Right ventricle myocardium superior (tissue), 1 donor: ENCODE results near the gene CFAP20DC. TPM values are rescaled to one million over a fixed set of nuclear protein-coding genes. Genes with fewer than 3 reads are reported as not detected.

ENCODE experiments used
- ATAC-seq: fragments of 200-7000 bp; cut with Tn5 transposase; one replicate; pipeline ENCODE4 v1.9.1; 2020; ENCODE audit warnings: mild to moderate bottlenecking; ENCODE audit not compliant: poor library complexity
- DNase-seq: peaks from one replicate; pipeline ENCODE4 v3.0.0-alpha.2; 2020
- intact Hi-C: fragments of 100-400 bp; cut with DNase I; formaldehyde crosslinking; loops from one replicate; pipeline ENCODE4 v1.11.2; 2022
- total RNA-seq: library from RNA; stranded (reverse); fragmentation: NEBNext Ultra II Directional; extraction: Animal tissue kit (Norgen Biotek cat#: 25700); gene quantifications from one replicate; pipeline ENCODE4 v1.2.1, GENCODE V29; 2021
- donor health status: DM: no; HTN: yes; CAD: no; lungs with severe emphysema.

The CFAP20DC gene
- total RNA-seq, 1 donor from 2014 or later, result 0.22 TPM

DNA sequence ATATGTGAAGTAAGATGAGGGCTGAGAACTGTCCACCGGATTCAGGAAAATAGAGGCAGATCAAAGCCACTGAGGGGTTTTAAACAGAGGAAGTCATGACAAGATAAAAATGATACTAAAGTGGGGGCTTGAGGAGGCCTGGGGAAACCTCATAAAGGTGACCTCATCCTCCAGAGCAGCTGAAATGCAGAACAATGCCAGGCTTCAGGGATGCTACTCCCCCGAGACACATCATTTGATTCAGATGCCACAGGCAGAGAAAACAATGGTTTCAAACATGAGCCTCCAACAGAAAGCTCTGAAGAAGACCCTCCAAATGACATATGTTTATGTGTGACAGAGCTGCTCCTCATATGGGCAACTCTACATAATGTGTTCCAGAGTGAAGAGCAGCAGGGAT, 6.4 kb downstream of the CFAP20DC start:
- intact Hi-C loops, result no loop called here
- ATAC-seq, result no peak
- no peak for DNase-seq

DNA sequence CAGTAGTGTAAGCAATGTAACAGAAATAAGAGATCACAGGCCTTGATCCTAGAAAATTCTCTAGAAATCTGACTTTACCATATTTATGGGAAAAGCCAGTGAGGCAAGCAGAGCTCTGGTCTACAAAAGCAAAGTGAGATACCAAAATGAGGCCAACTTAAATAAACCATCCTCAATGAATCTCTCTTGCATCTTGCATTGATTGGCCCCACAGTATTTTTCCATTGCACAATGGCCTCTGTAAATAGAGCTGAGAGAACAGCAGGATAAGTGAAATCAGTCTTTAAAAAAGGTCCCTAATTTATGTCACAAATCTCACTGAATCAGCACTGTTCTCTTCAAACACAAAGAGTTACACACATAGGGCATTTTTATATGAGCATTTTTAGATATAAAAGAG, 8.9 kb downstream of the CFAP20DC start:
- intact Hi-C loops, result no loop called here
- DNase-seq, result no peak
- no peak for ATAC-seq

DNA sequence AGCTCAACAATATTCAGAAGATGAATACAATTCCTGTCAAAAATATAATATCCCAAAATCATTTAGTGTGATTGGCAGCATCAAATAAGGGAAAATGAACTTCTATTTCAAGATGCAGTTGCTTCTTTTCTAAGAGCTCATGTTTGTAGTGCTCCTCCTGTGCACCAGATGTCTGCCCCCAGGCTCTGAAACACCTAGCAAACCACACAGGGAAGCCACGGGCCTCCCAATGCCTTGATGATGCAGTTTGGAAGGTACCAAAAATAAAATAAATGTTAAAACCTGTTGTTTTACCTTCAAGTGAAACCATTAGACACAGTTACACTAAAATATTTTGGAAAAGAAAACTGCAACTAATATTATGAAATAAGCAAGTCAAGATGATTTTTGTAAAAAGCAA, 22.2 kb downstream of the CFAP20DC start:
- intact Hi-C loops, result no loop called here
- ATAC-seq (no peak), DNase-seq (no peak)

DNA sequence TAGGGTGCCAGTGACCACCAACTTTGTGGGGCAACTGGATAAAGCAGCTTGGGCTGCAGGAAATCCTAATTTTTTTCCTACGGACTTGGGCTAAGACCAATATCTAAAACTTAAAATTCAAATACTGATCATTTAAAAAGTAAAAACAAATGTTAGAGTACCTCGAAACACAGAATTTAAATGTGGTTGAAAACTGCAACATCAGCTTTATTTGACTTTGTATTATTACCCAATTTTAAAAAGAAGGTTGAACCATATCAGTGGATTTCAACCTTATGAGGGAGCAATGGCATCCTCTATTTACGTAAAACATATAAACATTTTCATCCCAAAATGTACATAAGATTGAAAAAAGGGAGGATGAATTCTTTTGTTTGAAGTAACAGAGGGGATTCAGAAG, 26.2 kb downstream of the CFAP20DC start:
- no peak for ATAC-seq
- intact Hi-C loops, result no loop called here
- no peak for DNase-seq

DNA sequence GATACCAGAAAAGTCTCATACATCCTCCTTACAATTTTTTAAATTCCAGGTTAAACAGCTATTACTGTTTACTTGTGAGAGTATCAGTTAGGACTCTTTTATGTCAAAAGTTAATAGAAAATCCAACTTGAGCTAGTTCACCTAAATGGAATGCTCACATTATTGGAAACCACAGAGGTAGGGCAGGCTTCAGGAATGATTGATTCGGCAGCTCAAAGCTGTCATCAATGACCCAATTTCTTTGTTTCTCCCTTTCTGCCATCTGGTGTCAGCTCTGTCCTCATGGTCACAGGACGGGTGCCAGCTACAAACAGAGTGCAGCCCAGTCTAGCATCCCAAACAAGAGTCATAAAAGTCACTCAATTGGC, 32.2 kb downstream of the CFAP20DC start:
- ATAC-seq, result no peak
- intact Hi-C loops, result no loop called here
- no peak for DNase-seq

DNA sequence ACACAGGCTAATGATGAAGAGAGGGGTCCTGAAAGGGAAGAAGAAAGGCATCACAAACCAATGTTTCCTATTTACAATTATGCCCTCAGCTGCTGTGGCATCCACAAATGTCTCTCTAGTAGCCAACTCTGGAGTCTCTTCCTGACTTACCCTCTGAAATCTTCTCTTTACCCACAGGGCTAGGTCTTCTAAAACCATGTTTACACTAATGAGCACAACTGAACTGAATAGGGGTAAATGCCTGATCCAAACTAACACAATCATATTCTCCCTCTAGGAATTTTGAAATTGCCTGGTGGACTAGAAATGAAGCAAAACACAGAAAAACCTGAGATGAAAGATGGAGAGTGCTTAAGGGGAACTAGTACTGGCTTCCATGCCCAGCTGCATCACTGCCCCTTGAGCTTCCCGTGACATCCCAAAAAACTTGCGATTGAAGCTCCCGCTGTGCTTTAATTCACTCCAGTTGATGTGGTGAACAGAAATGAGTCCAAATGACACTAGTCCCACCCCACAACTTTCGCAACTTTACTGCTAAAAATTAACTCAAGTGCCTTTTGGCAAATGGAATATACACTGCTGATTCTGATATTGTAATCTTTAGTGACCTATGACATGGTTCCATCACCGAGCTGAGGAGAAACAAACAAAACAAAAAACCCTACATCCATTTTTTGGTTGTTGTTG, 32.8 kb downstream of the CFAP20DC start:
- no peak for ATAC-seq

DNA sequence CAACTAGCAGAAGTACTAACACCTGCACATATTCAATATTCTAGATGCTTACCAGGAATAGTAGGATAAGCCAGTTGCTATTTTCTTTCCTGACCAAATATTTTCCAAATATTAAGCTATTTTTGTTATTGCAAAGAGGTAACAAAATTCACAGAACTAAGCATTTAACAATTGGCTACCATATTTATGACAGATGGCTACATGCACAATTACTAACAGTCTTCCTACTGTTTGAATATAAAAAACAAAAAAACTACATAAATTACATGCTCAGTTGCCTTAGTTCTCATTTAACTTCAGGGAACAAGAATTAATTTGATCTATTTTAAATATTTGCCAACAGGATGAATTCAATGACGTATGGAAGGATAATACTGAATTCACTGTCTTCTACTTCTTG, 36.2 kb downstream of the CFAP20DC start:
- ATAC-seq (no peak), DNase-seq (no peak)
- intact Hi-C loops, result no loop called here

More for the DNA sequence above, 32.8 kb downstream of the CFAP20DC start:
- intact Hi-C loops, result no loop called here
- no peak for DNase-seq

DNA sequence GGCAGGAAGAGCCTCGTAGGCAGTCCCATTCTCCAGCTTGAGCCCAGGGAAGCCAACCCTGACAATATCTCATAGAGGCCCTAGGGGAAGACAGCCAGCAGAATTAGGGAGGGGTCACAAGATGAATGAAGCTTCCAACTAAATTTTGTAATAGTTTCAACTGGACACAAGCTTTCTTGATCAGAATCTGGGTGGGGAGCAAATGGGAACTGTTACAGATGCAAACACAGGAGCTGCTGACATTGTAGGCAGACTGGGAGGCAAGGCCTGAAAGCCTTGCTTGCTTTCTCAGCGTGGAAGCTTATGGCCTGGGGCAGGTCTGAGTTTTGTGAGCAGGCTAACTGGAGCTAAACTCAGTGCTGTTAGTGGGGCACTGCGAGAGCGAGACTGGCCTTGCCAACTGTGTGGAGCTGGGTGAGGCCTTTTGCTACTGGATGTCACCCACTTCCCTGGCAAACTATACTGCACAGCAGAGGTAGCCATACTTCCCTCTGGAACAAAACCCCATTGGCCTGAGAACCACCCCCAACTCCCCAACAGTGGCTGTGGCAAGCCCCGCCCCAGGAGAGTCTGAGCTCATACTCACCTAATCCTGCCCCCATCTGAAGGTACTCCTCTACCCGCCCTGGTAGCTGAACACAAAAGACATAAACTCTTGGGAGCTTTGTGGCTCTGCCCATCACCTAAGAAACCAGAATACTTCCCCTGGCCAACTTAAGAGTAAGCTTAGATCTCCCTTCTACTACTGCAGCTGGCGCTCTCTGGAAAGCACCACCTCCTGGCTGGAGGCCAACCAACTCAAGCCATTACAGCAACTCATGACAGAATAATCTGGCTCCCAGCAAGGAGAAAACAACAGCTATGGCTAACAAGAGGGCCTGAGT, 42.9 kb downstream of the CFAP20DC start:
- DNase-seq (peak; percentile 59), ATAC-seq (no peak)
- intact Hi-C loops, result no loop called here

DNA sequence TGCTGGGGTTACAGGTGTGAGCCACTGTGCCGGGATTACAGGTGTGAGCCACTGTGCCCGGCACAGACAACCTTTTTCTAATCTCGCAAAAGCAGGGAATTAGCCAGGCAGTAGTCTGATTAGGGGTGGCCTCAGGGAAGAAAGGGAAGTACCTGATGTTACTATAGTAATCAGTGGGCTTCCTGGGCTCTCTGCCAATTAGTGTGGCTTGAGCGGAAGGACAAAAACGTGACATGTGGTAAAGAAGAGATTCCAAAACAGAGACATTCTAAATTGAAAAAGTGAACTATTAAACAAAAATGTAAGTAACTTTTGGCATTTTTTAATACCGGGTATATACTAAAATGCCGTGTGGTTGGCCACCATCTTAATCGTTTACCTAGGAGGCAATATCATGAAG, 48.1 kb downstream of the CFAP20DC start:
- intact Hi-C loops, result no loop called here
- no peak for DNase-seq
- ATAC-seq, result no peak

DNA sequence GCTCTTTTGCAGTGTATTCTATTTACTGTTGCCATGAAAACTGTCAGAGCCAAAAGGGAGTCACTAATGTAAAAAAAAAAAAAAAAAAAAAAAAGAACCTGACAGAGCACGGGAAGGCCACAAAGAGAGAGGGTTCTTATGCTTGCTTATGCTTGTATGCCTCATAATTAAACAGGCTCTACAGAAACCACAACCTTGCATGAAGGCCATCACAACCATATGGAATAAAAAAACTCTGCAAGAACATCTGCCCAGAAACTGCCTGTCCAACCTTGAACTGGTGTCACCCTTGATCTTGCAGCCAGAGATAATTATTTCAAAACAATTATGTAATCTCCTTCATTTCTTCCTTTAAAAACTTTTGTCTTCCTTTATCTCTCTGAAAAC, 50.1 kb downstream of the CFAP20DC start:
- intact Hi-C loops, result no loop called here
- no peak for ATAC-seq
- DNase-seq, result no peak

DNA sequence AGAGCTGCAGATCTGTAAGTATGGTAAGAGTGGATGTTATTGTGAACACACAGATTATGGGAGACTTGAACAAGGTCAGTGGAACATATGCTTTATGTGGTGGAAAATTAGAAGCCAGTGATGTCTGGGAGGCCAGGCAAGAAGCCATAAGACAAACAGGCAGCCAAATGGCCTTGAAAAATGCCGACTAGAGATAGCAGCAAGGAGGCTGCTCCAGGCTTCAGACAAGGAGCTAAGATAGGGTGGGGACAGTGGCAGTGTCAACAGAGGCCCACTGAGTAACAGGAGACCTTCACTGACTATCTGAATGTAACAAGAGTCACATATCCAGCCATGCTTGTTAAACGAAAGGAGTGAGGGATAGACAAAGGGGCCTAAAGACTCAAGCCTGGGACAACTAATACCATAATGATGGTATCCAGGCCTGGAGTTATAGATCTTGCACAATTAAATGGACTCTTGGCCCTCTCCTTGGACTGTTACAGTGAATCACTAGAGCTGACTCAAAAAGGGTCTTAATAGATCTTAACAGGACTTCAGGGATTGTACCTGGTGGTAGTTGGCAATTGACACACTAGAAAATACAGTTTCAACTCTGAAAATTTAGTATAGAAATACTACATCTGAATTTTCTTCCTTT, 50.6 kb downstream of the CFAP20DC start:
- DNase-seq (no peak), ATAC-seq (no peak)
- intact Hi-C loops, result no loop called here

DNA sequence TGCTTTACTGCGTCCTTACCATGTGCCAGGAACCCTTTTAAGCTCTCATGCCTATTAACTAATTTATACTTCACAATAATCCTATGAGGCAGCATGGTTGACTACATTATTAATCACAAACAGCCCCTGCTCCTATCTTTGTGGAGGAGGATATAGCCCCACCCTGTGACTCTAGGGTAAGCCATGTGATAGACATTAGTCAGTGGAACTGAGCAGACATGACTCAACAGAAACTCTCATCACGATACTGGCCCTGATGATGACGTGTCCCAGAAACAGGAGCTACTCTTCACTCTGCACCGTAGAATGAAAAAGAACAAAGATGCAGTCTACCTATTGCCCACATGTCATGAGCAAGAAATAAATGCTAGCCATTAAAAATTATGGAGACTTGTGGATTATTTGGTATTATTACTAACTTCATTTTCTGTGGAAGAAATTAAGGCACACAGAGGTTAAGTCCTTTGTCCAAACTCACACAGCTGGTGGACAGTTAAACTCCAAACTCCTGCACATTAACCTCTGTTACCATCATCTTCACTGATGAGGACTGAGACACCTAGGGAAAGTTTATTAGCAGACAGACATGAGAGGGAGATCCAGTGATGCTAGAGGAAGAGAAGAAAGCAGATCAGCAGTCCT, 51.2 kb downstream of the CFAP20DC start:
- DNase-seq, result no peak
- ATAC-seq, result no peak
- intact Hi-C loops, result no loop called here

DNA sequence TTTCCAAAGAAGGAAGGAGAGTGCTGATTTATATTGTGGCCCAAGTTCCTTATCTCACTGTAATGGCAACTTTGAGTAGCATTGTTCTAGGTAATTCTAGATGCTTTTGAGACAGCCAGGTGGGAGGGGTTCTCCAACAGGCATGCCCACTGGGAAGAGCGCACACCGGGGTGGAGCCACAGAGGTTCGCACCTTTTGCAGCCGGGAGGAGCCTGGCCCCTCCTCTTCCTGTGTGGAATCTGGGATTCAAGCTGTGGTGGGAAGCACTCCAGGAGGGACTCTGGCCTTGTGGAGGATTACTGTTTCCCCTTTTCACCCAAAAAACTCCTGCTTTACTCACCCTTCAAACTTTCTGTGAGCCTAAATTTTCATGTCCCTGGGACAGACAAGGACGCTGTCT, 53.1 kb downstream of the CFAP20DC start:
- intact Hi-C loops, result no loop called here
- ATAC-seq (no peak), DNase-seq (no peak)

DNA sequence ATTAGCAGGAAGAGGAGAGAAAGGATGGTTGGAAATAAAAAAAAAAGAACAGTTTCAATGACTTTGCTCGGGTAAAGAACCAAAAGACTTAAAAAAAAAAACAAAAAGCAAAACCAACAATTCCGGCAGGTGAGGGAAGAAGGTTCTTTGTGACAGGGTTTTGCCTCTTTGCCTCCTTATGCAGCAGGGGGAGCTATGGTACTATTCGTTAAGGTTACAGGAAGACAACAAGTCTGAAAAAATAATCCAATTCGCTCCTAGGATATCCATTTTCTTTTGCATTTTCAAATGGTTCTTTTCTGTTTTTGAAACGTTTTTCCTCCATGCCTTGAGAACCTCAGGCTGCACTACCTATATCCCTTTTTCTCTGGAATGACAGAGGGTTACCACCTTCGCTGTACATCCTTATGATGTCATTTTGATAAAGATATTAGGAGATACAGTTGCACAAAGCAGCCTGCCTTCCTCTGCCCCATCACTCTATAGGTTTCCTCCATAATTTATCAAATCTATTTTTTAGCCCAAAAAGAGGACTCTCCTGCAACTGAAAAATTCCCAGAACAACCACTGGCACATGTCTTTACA, 55.0 kb downstream of the CFAP20DC start:
- DNase-seq (no peak), ATAC-seq (peak; percentile 53)
- intact Hi-C loops, result no loop called here

DNA sequence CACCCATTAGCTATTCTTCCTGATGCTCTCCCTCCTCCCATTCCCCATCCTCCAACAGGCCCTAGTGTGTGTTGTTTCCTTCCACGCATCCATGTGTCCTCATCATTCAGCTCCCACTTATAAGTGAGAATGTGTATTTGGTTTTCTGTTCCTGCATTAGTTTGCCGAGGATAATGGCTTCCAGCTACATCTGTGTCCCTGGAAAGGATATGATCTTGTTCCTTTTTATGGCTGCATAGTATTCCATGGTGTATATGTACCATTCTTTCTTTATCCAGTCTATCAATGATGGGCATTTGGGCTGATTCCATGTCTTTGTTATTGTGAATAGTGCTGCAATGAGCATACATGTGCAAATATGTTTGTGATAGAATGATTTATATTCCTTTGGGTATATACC, 56.3 kb downstream of the CFAP20DC start:
- intact Hi-C loops, result no loop called here
- DNase-seq (no peak), ATAC-seq (no peak)

DNA sequence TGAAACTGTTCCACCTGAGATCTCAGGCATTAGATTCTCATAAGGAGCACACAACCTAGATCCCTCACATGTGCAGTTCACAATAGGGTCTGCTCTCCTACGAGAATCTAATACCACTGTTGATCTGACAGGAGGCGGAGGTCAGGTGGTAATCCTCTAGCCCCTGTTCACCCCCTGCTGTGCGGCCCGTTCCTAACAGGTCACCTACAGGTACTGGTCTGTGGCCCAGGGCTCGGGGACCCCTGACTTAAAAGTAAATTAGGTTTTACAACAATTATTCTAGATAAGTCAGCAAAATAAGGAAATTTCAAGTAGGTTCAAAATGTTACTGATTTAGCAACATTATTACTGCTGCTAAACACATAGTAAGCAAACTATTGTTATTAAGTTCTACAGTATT, 58.2 kb downstream of the CFAP20DC start:
- intact Hi-C loops, result no loop called here
- ATAC-seq (no peak), DNase-seq (peak; percentile 41)

DNA sequence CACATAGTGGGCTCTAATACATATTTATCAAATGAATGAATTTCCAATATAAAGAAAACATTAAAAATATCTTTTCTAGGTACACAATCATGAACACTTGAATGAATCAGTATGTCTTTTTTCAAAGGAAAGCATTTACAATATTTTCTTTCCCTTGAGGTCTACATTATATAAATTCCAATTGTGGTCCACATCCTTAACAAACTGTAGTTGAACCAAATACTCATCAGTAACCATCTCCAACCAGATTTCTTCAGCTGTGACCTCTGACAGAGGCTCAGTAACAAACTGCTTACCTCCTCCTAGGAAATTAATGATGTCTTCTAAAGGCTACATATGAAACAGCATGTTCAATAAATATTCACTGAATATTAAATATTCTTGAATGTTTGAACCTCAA, 58.8 kb downstream of the CFAP20DC start:
- intact Hi-C loops, result no loop called here
- no peak for DNase-seq
- no peak for ATAC-seq

DNA sequence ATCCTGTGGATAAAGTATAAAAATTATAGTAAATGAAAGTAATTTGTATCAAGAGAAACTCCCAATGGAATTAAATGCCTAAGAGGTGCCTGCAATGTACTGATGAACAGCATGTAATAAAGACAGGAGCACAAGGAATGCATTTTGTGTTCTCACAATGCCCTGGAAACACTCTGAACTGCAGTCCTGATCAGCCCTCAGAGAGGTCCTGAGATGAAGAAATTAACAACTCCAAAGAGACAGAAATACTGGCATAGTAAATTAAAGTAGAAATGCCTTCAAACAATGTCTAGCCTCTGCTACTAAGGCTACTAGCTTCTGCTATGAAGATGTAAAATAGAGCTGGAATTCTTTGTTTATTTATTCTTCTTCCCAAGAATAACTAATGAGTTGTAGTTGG, 59.9 kb downstream of the CFAP20DC start:
- DNase-seq, result no peak
- intact Hi-C loops, result no loop called here
- ATAC-seq, result no peak

DNA sequence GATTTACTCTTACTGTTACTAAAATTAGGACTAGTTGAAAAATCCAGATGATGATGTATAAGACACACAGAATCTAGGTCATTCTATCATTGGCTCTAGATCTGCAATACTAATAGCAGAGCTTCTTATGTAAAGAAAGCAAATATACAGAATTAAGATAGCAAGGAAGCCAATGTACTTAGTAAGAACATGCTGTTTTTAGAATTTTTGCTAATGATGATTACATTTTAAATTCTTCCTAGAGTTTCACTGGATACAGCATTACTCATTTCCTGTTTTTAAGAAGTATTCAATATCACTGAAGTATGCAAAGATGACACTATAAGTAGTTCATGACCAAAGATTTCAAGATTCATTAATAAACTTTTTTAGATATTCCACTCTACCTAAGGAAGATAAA, 60.7 kb downstream of the CFAP20DC start:
- intact Hi-C loops, result no loop called here
- ATAC-seq, result no peak
- DNase-seq, result no peak
